HCT116 (cell line): ENCODE data around the gene ACVRL1.

ENCODE experiments used
- EGR1 ChIP-seq: IDR thresholded peaks from 2 replicates; pipeline ENCODE4 v1.6.1; 2012; ENCODE audit warnings: low read depth
- ELF1 ChIP-seq: IDR thresholded peaks from 2 replicates; pipeline ENCODE4 v1.6.1; 2012; ENCODE audit warnings: low read depth, borderline replicate concordance
- EZH2 ChIP-seq: fragments of 200-600 bp; sonication (generic); IDR thresholded peaks from 2 replicates; pipeline ENCODE4 v1.6.1; 2017; ENCODE audit warnings: antibody characterized with exemption, mixed run types
- EZH2phosphoT487 ChIP-seq: fragments of 200-600 bp; IDR thresholded peaks from 2 replicates; pipeline ENCODE4 v1.6.1; 2018; ENCODE audit warnings: antibody characterized with exemption, borderline replicate concordance
- POLR2A ChIP-seq: IDR thresholded peaks from 2 replicates; pipeline ENCODE4 v1.7.0; 2011; ENCODE audit warnings: borderline replicate concordance; ENCODE audit not compliant: insufficient read depth, insufficient read length; ENCODE audit errors: extremely low read depth
- POLR2AphosphoS5 ChIP-seq: IDR thresholded peaks from 2 replicates; pipeline ENCODE4 v1.6.1; 2011; ENCODE audit warnings: mild to moderate bottlenecking, low read depth, low read length, moderate library complexity
- SRF ChIP-seq: IDR thresholded peaks from 2 replicates; pipeline ENCODE4 v1.6.1; 2012; ENCODE audit warnings: low read depth
- YY1 ChIP-seq: IDR thresholded peaks from 2 replicates; pipeline ENCODE4 v1.6.1; 2011; ENCODE audit warnings: low read length, low read depth, moderate library complexity, mild to moderate bottlenecking; ENCODE audit not compliant: insufficient replicate concordance; ENCODE audit errors: extremely low read depth
- ZFX ChIP-seq: fragments of 450-650 bp; IDR thresholded peaks from 2 replicates; pipeline ENCODE4 v1.6.1; 2017
- ZNF274 ChIP-seq: fragments of 200-500 bp; sonication (Bioruptor generic); IDR thresholded peaks from 2 replicates; pipeline ENCODE4 v1.6.1; 2014; ENCODE audit warnings: mild to moderate bottlenecking, low read depth, low read length, inconsistent platforms
- TF ChIP-seq, protein P1 (sequence below), 3 experiments: fragments of 200-600 bp in 1 of 3; sonication (generic) in 1 of 3; IDR thresholded peaks in 2 of 3; conservative IDR thresholded peaks in 1 of 3; 2 replicates each; pipeline ENCODE4 v1.5.1; 2012 to 2017; ENCODE audit warnings: low read depth in 2 of 3, low read length in 2 of 3, antibody characterized with exemption in 1 of 3, borderline replicate concordance in 1 of 3, control low read depth in 1 of 3, mild to moderate bottlenecking in 1 of 3, mixed read lengths in 1 of 3, mixed run types in 1 of 3, moderate library complexity in 1 of 3; ENCODE audit not compliant: insufficient read depth in 1 of 3
- TF ChIP-seq, protein P2 (sequence below): IDR thresholded peaks from 2 replicates; pipeline ENCODE4 v1.6.1; 2012; ENCODE audit warnings: low read depth
- TF ChIP-seq, protein P3 (sequence below): IDR thresholded peaks from 2 replicates; pipeline ENCODE4 v1.6.1; 2012
- TF ChIP-seq, protein P4 (sequence below): IDR thresholded peaks from 2 replicates; pipeline ENCODE4 v1.6.1; 2012

DNA sequence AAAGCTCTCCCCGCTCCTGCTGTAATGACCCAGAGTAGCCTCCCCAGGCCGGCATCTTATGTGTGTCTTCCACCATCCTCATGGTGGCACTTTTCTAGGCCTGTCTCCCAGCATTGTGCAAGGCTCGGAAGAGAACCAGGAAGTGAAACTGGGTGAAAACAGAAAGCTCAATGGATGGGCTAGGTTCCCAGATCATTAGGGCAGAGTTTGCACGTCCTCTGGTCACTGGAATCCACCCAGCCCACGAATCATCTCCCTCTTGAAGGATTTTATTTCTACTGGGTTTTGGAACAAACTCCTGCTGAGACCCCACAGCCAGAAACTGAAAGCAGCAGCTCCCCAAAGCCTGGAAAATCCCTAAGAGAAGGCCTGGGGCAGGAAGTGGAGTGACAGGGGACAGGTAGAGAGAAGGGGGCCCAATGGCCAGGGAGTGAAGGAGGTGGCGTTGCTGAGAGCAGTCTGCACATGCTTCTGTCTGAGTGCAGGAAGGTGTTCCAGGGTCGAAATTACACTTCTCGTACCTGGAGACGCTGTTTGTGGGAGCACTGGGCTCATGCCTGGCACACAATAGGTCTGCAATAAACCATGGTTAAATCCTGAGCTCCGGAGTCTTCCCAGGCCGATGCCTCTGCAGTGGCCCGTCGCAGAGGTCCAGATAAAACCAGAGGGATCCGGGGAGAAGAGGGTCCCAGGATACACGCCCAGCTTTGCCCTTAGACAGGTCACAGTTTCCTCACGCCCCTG is 15.6 kb downstream of the ACVRL1 start:
- TF ChIP-seq, protein P1, sequence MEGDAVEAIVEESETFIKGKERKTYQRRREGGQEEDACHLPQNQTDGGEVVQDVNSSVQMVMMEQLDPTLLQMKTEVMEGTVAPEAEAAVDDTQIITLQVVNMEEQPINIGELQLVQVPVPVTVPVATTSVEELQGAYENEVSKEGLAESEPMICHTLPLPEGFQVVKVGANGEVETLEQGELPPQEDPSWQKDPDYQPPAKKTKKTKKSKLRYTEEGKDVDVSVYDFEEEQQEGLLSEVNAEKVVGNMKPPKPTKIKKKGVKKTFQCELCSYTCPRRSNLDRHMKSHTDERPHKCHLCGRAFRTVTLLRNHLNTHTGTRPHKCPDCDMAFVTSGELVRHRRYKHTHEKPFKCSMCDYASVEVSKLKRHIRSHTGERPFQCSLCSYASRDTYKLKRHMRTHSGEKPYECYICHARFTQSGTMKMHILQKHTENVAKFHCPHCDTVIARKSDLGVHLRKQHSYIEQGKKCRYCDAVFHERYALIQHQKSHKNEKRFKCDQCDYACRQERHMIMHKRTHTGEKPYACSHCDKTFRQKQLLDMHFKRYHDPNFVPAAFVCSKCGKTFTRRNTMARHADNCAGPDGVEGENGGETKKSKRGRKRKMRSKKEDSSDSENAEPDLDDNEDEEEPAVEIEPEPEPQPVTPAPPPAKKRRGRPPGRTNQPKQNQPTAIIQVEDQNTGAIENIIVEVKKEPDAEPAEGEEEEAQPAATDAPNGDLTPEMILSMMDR (IDR thresholded peaks at IDR 0.05 in 2 of 3, conservative IDR thresholded peaks at IDR 0.05 in 1 of 3; ENCODE audit: borderline replicate concordance in 1 of 3, insufficient read depth in 1 of 3, low read depth in 2 of 3, low read length in 2 of 3), result no peak
- no peak for TF ChIP-seq POLR2AphosphoS5
- no peak for TF ChIP-seq EGR1
- TF ChIP-seq SRF, result no peak
- no peak for TF ChIP-seq POLR2A
- TF ChIP-seq, protein P2, sequence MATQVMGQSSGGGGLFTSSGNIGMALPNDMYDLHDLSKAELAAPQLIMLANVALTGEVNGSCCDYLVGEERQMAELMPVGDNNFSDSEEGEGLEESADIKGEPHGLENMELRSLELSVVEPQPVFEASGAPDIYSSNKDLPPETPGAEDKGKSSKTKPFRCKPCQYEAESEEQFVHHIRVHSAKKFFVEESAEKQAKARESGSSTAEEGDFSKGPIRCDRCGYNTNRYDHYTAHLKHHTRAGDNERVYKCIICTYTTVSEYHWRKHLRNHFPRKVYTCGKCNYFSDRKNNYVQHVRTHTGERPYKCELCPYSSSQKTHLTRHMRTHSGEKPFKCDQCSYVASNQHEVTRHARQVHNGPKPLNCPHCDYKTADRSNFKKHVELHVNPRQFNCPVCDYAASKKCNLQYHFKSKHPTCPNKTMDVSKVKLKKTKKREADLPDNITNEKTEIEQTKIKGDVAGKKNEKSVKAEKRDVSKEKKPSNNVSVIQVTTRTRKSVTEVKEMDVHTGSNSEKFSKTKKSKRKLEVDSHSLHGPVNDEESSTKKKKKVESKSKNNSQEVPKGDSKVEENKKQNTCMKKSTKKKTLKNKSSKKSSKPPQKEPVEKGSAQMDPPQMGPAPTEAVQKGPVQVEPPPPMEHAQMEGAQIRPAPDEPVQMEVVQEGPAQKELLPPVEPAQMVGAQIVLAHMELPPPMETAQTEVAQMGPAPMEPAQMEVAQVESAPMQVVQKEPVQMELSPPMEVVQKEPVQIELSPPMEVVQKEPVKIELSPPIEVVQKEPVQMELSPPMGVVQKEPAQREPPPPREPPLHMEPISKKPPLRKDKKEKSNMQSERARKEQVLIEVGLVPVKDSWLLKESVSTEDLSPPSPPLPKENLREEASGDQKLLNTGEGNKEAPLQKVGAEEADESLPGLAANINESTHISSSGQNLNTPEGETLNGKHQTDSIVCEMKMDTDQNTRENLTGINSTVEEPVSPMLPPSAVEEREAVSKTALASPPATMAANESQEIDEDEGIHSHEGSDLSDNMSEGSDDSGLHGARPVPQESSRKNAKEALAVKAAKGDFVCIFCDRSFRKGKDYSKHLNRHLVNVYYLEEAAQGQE, result no peak
- TF ChIP-seq EZH2, result no peak
- TF ChIP-seq YY1, result no peak
- TF ChIP-seq, protein P3, sequence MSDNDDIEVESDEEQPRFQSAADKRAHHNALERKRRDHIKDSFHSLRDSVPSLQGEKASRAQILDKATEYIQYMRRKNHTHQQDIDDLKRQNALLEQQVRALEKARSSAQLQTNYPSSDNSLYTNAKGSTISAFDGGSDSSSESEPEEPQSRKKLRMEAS, result no peak
- no peak for TF ChIP-seq ZNF274
- no peak for TF ChIP-seq ZFX
- TF ChIP-seq, protein P4, sequence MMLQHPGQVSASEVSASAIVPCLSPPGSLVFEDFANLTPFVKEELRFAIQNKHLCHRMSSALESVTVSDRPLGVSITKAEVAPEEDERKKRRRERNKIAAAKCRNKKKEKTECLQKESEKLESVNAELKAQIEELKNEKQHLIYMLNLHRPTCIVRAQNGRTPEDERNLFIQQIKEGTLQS, result no peak
- TF ChIP-seq EZH2phosphoT487, result no peak
- no peak for TF ChIP-seq ELF1
